GM21367 (cell line): Measurements from ENCODE around the gene RAI14.
"Not testable (repeated sequence)": the region's sequence is repeated elsewhere in the genome, so short reads cannot be mapped to it uniquely, and the experiment has no call there.

Source experiments
- ATAC-seq: cut with Tn5 transposase; IDR thresholded peaks from one replicate; pipeline ENCODE4 v1.9.1; 2021; ENCODE audit not compliant: unreplicated experiment

The RAI14 gene

GRCh38 chr5:34811706-34812105 lies 155.6 kb downstream of the RAI14 start:
- no peak for ATAC-seq

GRCh38 chr5:34813509-34813908 lies 157.4 kb downstream of the RAI14 start:
- ATAC-seq: no peak

DNA sequence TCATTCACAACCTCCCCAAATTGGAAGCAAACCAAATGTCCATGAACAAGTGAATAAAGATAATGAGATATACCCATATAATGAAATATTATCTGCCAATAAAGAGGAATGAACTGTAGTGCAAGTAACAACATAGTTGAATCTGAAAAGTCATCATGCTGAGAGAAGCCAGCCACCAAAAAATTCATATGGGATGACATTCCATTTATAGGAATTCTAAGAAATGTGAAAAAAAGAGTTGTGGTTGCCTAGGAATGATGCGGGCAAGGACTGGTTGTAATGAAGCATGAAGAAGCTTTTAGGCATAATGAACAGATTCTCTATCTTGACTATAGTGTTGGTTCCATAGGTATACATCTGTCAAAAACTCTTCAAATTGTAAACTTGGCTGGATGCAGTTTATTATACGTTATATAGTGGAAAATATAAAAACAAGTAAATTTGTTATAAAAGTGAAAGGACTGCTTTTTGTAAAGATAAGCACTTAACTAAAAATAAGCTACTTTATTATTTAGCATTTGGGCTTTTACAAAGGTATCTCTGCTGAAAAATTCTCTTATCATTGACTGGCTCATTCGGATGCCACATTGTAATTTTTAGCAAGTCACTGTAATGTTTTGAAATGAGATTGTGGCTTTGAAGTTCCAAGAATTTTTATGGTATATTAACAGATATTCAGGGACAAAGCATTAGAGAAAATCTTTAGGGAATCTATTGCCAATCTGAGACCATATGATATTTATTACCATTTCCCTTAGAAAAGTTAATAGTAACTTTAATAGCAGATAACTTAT lies 161.6 kb downstream of the RAI14 start:
- no peak for ATAC-seq

GRCh38 chr5:34818717-34819116 lies 162.6 kb downstream of the RAI14 start:
- ATAC-seq: no peak

DNA sequence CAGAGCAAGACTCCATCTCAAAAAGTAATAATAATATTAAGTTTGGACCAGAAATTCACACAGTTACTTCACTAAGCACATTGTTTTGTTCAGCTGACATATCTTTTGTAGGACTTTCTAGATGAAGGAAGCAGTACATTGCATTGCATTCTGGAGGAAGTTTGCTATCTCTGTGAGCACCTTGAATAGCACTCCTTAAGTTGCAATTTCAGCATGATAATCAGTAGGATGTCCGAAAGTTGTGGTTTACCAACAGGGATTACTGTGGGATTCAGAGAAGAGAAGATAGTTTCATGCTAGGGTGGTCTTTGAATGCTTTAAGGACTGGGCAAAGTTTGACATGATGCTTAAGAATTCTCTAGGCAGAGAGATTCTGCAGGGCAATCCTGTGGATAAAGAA lies 164.5 kb downstream of the RAI14 start:
- ATAC-seq: no peak

- no peak for ATAC-seq
These were observed 167.0 kb downstream of the RAI14 start for GRCh38 chr5:34822956-34823715.

DNA sequence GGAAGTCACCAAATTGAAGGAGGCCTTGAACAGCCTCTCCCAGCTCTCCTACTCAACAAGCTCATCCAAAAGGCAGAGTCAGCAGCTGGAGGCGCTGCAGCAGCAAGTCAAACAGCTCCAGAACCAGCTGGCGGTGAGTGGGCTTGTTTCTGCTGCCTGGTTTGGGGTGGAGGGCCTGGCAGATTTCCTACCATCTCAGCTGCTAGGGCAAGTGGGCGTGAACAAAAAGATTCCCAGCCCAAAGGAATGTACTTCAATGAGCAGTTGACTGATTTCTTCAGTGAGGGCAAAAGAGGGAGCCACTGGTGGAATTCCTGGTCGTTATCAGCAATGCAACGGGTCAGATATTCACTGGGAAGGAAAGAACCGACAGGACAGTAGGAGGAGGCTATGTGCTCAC lies 170.2 kb downstream of the RAI14 start:
- no peak for ATAC-seq

DNA sequence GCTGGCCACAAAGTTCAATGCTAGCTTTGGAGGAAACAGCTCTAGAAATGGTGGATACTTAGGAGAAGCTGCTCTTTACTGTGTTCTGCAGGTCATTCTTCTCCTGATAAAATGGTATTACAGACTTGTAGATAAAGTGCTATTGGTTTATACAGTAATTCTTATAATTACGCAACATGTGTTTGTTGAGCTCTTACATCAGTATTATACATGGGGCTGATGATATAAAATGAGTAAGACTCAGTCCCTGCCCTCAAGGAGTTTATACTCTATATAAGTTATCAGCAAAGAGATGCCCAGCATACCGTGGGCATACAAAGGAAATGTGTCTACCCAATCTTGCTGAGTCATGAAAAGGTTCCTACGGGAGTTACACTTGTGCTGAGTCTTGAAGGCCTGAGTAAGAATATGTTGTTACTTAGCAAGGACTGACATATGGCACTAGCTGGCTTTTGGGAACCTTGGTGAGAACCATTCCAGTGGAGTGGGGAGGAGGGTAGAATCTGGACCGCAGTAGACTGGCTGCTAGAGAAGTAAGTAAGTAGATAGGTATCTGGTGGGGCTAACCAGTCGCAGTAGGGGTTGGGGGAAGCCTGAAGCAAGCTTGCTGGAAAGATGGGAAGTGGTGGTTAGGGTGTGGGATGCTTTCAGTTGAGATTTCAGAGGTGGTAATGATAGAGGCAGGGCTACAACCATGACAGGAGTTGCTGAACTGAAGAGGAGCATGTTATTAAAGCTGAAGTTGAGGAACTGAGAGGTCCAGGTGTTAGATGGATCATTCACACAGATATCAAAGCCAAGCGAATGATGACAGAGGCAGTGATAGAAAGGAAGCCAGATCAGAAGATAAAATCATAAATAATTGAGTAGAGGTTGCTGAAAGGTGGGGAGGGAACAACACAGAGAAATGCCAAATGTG lies 171.7 kb downstream of the RAI14 start:
- ATAC-seq: no peak

GRCh38 chr5:34830827-34831226 lies 174.7 kb downstream of the RAI14 start:
- ATAC-seq: not testable (repeated sequence)

GRCh38 chr5:34831303-34831702 lies 175.2 kb downstream of the RAI14 start:
- ATAC-seq: no peak

- no peak for ATAC-seq
These were observed 176.4 kb downstream of the RAI14 start for GRCh38 chr5:34832568-34832967.

DNA sequence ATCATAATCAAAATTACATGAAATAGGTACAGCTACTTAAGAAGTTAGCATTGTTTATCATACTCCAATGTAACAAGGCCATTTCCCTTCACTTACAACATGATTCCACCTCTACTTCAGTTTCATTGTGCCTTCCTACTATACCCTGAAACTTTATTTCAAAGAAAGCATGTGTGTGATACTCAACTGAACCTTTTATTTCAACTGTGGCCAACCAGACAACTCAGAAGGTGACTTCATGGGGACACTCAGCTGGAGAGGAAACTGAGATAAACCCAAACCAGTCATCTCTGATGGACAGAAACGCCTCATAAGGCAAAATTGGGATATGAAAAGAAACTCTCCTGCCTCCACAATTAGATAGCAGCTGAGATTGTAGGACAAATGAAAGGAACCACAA lies 177.0 kb downstream of the RAI14 start:
- no peak for ATAC-seq

DNA sequence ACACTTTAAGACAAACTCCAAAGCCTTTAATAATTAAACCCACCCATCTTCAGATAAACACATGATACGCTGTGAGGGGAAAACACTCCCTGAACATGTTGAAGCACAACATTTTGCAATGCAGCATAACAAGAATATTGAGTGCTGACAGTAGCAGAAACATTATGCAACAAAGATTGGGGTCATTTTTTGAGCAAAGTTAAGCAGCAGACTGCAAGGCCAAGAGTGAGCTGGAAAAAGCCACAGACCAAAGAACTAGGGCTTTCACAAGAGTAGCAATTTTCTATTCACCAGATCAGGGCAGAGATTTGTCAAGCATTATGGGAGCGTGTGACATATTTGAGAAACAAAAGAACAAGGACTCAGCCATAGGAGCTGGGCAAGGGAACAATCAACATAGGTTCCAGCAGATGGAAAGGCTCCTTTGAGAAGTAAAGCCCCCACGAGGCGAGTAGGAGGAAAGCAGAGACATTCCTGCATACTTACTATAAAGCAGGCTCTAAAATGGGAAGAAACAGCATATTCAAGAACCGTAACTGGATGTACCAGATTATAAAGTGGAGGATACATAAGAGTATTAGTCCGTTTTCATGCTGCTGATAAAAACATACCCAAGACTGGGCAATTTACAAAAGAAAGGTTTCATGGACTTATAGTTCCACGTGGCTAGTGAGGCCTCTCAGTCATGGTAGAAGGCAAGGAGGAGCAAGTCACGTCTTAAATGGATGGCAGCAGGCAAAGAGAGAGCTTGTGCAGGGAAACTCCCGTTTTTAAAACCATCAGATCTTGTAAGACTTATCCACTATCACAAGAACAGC lies 178.1 kb downstream of the RAI14 start:
- no peak for ATAC-seq

DNA sequence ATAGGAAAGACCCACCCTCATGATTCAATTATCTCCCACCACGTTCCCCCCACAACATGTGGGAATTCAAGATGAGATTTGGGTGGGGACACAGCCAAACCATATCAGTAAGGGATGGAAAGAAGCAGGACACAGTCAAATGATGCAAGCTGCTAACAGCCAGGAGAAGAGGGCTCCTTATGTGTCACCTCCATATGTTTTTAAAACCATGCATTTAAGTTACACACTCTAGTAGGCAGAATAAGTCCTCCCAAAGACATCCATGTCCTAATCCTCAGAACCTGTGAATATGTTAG lies 178.6 kb downstream of the RAI14 start:
- no peak for ATAC-seq

DNA sequence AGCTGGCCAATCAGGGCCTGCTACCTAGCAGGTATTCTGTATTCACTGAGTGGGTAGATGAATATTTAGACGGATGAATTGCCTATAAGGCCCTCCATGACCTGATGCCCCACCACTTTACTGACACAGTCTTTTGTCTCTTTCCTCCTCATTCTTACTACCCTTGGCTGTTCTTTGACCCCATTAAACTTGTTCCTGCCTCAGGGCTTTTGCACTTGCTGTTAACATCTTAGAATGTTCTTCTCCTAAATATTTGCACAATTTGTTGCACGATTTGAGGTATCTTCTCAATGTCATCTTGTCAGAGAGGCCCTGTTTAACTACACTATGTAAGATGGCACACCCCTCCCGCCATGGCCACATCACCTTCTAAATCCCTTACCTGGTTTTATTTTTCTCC lies 179.5 kb downstream of the RAI14 start:
- ATAC-seq: no peak

- peak; percentile 97 for ATAC-seq
These were observed 182.9 kb downstream of the RAI14 start, which contains the start of gene TTC23L for GRCh38 chr5:34838785-34839714. Gene TTC23L (plus strand): TSS chr5:34839164. CDS start chr5:34840672, 1,508 bp downstream.

DNA sequence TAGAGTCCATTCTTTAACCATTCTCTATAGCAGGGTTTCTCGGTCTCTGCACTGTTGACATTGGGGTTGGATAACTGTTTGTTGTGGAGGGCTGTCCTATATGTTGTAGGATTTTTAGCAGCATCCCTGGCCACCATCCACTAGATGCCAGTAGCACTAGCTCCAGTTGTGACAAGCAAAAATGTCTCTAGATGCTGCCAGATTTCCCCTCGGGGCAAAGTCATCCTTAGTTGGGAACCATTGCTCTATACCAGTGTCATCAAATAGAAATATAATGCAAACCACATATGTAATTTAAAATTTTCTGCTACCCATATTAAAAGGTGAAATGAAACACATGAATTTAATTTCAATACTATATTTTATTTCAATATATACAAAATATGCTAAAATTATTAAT lies 185.7 kb downstream of the RAI14 start:
- ATAC-seq: no peak

DNA sequence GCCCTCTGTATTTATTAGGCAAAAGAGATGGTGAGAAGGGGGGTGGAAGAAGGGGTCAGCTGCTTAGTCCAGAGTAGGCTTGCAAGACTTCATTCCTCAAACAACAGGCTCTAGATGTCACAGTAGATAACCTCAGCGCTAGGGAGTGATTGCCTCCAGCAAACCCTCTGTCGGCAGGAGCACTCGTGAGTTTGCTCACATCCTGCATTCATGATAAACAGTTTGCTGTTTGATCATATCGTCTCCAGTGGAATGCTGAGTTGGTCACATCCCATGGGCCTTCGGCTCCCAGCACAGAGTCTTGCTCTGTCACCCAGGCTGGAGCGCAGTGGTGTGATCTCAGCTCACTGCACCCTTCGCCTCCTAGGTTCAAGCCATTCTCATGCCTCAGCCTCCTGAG lies 186.4 kb downstream of the RAI14 start:
- no peak for ATAC-seq

- no peak for ATAC-seq
These were observed 187.4 kb downstream of the RAI14 start for GRCh38 chr5:34843497-34843896.

- ATAC-seq: no peak
These were observed 188.0 kb downstream of the RAI14 start for GRCh38 chr5:34844106-34844505.
